ENCODE measurements around the gene CCT5.

Gene CCT5

DNA sequence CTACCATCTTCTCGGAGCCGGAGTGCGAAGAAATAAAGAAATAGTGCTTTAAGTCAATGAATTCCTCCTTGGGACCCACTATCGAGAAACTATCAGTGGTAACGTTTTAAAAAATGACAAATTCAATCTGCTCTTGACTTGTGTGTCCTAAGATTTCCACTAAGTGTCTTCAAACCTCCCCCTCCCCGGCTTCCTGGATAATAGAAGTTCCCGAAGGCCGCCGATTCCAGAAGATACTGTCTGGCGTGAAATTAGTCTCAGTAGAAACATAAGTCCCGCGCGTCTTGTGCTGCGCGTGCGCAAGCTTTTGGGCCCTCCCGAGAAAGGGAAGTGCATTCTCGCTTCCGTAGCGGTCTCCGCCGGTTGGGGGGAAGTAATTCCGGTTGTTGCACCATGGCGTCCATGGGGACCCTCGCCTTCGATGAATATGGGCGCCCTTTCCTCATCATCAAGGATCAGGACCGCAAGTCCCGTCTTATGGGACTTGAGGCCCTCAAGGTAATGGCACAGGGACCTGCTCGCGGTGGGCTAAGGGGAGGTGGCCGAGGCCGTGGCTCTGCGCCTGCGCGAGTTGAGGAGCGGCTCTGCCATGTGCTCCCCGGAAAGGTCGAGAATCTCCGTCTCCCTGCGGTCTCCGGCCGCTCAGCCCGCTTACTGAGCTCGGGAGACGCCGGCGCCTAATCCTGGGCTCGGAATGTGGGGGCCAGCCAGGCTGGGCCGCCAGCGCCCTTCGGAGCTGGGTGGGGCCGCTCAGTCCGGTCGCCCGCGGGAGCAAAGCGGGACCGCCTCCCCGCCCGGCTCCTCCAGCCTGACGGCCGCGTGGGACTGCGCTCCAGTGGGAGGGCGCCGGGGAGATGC, at the start of gene CCT5:
TSS of gene CCT5 (plus strand) at position 333 of the 858 bp plus-strand sequence. CDS start at position 394, 61 bp downstream.
- peak within 1 kb of the TSS; percentile 79 for H3K27ac ChIP-seq

DNA sequence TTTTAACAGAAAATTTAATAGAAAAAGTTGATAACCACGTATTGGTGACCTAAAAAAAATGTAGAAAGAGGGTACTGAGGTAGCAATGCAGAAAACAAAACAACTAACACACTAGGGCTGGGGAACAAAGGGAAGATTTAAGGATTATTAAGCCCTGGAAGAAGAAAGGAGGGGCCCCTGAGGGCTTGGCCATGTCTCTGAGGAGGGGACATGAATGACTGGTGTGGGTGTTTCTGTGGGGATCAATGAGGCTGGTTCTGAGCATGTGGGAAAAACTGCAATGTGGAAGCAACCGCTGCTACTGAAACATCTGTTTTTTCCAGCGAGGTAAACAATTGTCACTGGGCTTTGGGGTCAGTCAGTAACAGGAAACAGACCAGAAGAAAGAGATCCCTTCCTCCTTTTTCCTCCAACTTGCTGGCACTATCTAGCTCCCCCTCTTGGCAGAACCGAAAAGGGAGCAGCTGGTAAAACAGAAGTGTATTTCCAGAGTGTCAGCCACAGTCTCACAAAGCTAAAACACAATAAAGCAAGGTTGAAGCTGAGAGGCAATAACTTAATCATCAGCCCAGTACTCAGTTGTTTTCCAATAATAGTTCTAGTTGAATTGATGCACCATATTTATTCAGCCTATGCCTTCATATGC, 48.7 kb upstream of the CCT5 start:
- no peak overlapping the region for H3K27ac ChIP-seq
- no peak for DNase-seq (ENCODE audit: low read depth, low spot score)

More for the DNA sequence above, at the start of gene CCT5:
- DNase-seq (ENCODE audit: low read depth, low spot score), result peak; percentile 94

DNA sequence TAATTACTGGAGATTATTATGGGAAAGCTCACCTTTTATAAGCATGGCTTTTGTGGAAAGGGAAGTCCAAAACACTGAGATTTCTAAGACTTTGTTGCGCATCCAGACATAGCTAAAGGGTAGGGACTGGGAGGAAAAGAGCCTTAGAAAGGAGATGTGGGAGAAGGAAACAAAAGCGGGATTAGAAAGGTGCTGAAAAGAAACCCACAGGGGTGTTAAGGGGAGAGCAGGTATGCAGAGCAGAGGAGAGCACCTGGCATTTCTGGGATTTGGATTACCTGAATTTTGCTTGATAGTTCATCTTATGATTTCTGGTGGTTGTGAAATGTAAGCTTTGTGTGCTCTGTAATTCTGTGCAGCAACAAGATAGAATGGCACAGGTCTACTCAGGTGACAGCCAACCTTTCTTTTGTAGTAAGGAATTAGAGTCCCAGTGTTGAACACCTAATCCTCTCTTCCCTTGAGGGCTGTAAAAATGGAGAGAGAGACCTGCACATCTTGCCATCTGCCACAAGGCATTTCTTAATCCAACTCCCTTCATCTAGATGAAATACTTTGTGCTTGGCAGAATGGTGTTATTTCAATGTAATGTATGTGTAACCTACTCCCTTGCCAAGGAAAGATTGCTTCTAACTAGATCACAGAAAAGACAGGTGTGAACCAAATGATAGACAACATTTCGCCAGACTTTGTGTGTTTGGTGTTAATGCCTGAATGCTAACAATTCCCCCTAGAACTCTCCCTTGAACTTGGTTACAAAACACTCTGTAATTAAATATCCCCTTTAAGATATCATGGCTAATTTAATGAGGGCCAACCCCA, 47.8 kb upstream of the CCT5 start:
- DNase-seq (ENCODE audit: low read depth, low spot score), result no peak
- H3K27ac ChIP-seq, result no peak overlapping the region

DNA sequence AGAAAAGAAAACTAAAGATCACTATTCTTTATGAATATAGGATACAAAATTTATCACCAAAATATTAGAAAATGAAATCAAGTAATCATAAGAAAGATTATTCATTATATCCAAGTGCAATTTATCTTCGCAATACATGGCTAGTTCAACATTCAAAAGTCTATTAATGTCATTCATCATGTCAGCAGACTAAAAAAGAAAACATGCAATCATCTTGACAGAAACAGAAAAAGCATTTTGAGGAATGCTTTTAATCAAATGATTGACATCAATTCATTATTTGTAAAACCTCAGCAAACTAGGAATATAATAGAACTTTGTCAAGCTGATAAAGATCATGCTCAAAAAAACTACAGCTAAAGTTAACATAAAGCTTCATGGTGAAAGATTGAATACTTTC, 41.1 kb upstream of the CCT5 start:
- no peak for DNase-seq (ENCODE audit: low read depth, low spot score)

DNA sequence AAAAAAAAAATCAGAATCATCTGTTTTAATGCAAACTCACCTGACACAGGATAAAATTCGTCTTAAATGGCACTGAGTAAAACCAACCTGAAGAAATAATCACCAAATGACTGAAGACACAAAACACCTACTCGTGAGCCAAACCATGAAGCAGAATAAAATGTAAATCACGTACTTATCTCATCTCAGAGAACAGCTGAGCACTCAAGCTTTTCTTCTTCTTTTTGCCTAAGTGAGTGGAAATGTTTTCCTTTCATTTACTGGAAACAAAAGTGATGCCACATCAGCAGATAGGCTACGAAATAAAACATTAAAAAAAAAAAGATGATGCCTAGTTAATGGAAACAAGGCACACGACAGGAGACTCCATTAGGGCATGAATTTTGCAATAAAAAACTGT, 36.8 kb upstream of the CCT5 start:
- no peak overlapping the region for H3K27ac ChIP-seq
- DNase-seq (ENCODE audit: low read depth, low spot score), result no peak

More for the DNA sequence above, 41.1 kb upstream of the CCT5 start:
- H3K27ac ChIP-seq, result no peak overlapping the region

DNA sequence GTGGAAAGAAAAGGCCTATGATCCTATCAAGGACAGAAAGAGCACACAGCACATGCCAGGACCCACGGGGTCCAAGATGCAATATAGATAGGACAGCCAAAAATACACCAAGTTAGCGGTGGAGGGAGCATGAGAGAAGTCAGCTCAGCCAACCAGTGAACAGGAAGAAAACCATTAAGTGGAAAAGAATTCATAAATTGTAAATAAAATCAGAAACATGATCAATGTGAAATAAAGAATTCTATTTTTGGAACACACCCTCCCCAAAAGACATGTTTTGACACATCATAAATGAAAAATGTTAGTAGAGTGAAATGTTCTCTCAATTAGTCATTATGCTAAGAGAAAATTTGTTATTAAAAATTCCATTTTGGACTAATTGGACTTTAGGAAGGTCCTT, 36.0 kb upstream of the CCT5 start:
- DNase-seq (ENCODE audit: low read depth, low spot score), result no peak
- no peak overlapping the region for H3K27ac ChIP-seq

DNA sequence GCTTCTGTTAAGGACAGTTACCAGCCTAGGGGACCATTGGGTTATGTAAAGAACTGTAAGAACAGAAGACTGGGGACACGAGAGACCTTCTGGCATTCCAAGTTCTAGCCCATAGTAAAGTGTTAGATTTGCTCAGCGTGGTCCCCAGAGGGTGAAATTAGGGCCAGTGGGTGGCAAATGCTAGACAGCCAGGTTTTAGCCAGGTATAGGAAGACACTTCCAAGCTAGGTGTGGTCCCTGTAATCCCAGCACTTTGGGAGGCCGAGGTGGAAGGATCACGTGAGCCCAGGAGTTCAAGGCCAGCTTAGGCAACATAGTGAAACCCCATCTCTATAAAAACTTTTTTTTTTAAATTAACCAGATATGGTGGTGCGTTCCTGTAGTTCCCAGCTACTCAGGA, 34.7 kb upstream of the CCT5 start:
- no peak overlapping the region for H3K27ac ChIP-seq

DNA sequence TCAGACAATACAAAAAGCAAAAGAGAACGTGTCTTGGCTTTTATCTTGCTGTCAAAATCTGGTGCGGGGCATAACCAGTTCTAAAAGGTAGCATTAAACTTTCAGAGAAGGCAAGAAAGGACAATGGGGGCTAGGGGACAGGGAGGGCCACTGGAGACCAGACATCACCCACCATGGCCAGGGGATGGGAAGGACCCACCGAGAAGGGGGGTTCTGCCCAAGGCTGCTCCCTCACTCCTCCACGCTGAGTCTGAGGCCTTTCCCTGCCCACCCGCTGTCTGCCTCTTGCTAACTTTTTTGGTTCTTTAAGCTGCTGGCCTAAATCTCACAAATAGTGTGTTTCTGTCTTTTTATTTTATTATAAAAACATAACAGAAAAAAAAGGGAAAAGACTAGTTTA, 34.0 kb upstream of the CCT5 start:
- H3K27ac ChIP-seq, result no peak overlapping the region
- DNase-seq (ENCODE audit: low read depth, low spot score), result no peak

More for the DNA sequence above, 34.7 kb upstream of the CCT5 start:
- no peak for DNase-seq (ENCODE audit: low read depth, low spot score)

DNA sequence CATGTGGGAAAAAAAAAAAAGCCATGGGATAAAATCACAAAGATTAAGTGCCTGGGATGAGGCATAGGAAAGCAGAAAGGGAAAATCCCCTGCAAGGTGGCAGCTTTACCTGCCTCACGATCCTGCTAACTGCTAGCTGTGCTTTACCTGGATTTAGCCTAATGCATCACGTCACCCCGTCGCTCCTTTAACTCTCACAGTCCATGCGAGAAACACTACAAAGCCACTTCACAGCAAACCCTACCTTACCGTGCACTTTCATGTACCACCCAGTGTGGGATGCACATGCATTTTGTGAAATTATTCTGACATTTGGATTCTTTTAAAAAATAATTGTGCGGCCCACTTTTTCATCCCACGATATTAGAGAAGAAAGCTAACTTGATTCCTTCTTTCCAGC, 31.4 kb upstream of the CCT5 start:
- H3K27ac ChIP-seq, result no peak overlapping the region
- DNase-seq (ENCODE audit: low read depth, low spot score), result no peak

DNA sequence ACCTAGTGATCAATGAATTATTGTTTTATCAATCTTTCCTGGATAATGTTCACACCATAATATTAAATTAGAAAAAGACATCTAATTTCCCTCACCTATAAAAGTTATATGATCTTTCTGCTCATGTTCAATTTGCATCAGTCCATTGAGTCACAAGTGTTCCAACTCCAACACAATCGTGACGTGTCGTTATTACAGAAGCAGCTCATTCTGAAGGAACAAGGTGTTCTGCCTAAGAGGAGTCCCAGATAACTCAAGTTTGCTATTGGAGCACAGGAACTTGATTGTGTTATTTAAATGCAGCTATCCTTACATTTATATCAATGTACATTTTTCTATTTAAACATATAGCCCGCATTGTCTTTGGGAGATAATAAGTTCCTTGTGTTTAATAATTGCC, 31.0 kb upstream of the CCT5 start:
- no peak overlapping the region for H3K27ac ChIP-seq

DNA sequence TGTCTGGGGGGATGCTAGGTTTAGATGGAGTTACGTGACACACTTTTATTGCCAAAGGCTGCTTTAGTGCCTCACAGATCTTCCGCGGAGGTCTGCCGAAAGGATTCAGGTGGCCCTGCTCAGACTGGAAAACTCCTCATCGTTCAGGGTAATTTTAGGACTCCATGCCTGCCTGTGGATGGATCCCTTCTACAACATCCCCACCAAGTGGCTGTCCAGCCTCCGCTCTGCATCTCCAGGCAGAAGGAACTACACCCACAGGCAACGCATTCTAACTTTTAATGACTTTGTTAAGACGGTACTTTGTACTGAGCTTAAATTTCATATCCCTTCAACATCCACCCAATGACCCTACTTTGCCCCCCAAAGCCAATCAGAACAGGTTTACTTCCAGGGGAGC, 29.8 kb upstream of the CCT5 start:
- DNase-seq (ENCODE audit: low read depth, low spot score), result no peak

More for the DNA sequence above, 31.0 kb upstream of the CCT5 start:
- DNase-seq (ENCODE audit: low read depth, low spot score), result no peak

DNA sequence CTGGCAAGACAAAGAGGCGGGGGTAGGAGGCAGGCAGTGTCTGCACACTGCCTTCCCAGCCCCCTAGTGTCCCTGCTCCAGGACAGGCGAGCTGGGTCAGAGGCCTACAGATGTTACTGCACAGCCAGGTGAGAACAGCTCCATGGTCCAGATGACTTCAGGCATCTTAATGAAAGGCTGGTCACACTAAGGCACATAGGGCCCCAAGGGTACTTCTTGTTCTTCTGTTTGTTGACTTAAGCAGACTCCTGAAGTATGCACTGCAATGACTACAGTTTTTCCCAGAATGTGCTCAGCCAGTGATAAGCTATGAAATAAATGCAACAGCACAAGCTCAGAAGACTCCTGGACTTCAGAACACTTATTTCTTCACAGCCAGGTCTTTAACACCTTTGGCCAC, 27.8 kb upstream of the CCT5 start:
- no peak overlapping the region for H3K27ac ChIP-seq
- no peak for DNase-seq (ENCODE audit: low read depth, low spot score)

More for the DNA sequence above, 29.8 kb upstream of the CCT5 start:
- H3K27ac ChIP-seq, result no peak overlapping the region

DNA sequence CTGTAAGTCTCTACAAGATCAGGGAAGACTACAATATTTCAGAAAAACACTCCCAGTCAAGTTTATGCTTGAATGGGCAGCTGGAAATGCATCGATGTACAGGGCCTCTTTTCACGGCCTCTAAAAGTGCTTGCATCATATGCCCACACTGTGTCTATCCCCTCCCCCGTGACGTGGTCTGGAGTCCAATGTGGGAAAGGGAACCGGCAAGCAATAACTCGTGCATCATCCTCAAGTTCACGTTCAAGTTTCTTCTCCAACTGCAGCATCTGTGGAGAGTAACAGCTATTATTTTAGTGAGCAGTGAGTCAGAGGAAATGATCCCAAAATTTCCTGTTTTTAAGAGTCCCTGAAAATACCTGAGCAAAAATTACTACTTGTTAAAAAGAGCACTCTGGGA, 22.7 kb upstream of the CCT5 start:
- no peak for DNase-seq (ENCODE audit: low read depth, low spot score)
- no peak overlapping the region for H3K27ac ChIP-seq

DNA sequence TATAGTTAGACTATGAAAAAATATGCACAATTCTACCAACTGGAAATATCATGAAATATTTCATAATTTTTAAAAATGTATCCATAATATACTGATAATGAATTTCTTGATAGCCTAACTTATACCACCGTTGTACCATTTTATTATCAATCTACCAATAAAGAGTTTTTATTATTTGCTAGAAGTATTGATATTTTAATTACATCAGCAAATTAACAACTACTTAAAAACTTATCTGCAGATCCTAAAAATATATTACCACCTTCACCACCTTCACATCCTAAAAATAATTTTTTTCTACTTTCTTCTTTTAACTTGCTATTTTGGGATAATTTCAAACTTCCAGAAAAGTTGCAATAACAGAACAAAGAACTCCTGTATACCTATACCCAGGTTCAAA, 21.8 kb upstream of the CCT5 start:
- DNase-seq (ENCODE audit: low read depth, low spot score), result no peak

DNA sequence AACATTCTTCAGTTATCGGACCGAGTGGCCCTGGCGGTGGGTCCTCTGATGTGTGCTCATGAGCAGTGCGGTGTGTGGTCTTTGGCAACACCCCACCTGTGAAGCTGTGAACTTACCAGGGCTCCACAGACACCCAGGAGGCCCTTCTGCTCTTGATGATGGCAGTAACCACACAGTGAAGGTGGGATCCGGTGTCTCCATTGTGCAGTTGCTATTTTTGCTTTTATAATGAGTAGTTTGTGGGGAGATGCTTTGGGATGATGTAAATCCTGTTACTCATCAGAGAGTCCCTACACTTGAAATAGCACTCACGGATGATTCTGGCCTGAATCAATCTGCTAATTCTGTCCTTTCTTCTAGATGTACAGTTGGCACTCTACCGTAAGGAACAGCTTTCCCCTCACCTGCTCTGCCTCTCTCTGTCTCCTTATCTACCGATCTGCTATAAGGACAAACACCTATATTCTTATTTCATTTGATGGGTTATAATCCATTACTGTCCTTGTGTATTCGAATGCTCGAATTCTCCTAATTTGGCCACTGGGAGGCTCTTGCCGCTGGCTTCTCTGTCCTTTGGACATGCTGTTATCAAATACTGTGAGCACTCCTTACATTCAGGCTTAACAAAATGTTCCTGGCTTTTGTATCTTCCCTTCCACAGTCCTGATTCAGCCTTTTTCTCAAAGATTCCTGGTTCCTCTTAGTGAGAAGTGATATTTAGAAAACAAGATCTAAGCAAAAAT, 20.6 kb upstream of the CCT5 start:
- no peak for DNase-seq (ENCODE audit: low read depth, low spot score)
- H3K27ac ChIP-seq, result no peak overlapping the region

More for the DNA sequence above, 21.8 kb upstream of the CCT5 start:
- H3K27ac ChIP-seq, result no peak overlapping the region

DNA sequence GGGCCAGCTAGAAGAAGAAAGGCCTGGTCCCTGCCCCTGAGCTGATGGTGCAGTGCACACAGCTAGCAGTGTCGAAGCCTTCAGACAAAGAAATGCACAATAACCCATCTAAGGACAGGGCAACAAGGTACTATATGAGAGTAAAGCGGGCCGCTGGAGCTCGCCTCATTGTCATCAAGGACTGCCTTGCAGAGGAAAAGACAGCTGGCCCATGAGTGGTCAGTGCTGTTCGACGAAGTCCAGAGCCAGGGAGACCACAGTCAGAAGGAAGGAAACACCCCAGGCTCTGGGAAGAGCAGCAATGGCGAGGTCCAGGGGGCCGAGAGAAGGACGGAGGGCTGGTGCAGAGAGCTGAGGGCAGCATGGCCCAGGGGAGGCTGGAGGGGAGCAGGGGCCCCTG, 17.7 kb upstream of the CCT5 start:
- DNase-seq (ENCODE audit: low read depth, low spot score), result no peak
- H3K27ac ChIP-seq, result no peak overlapping the region

DNA sequence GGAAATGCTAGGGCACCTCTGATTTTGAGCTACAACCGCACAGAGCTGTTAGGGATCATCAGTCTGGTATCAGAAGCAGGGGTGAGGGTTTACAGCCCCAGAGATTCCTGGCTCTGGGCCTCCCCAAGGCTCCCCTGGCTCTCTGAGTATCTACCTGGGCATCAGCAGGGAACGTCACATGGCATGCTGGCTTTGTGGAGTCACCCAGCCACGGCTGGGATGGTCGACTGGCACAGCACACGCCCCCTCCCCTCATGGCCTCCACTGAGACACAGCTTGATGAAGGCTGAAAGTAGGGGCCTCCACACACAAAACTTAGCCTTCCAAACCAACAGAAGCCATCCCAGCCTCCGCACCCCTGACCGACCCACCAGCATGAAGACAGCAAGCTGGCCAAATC, 17.1 kb upstream of the CCT5 start:
- no peak overlapping the region for H3K27ac ChIP-seq
- no peak for DNase-seq (ENCODE audit: low read depth, low spot score)

DNA sequence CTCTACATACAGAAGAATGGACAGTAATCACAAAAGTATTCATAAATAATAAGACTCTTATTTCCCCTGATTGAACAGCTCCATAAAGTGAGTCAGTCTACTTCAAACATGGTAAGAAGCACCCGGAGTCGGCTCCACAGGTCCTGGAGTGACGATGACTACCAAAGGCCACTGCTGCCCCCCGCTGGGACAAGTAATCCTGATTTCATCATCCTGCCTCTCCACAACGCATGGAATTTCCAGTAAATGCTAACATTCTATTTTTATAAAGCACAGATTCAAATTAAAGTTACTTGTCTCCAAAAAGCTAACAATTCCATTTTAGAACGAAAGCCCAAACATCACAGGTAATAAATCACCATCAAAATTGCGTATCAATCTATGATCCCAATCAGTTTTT, 16.6 kb upstream of the CCT5 start:
- no peak overlapping the region for H3K27ac ChIP-seq
- no peak for DNase-seq (ENCODE audit: low read depth, low spot score)

DNA sequence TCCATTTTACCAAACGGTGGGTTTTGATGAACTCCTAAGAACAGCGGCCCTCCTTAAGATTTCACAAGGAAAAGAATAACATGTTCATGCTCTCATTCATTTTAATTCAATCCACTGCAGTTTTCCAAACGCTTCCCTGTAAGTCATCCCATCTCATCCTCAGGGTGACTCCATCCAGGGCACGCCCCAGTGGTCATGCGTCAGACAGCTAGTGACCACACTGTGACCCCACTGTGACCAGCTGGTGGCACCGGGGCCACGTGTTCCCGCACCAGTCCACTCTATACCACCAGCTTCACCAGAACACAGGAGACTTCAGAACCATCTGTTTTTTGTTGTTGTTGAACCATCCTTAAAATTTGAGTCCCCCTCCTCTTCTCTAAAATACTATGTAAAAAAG, 14.7 kb upstream of the CCT5 start:
- no peak for DNase-seq (ENCODE audit: low read depth, low spot score)
- H3K27ac ChIP-seq, result no peak overlapping the region

DNA sequence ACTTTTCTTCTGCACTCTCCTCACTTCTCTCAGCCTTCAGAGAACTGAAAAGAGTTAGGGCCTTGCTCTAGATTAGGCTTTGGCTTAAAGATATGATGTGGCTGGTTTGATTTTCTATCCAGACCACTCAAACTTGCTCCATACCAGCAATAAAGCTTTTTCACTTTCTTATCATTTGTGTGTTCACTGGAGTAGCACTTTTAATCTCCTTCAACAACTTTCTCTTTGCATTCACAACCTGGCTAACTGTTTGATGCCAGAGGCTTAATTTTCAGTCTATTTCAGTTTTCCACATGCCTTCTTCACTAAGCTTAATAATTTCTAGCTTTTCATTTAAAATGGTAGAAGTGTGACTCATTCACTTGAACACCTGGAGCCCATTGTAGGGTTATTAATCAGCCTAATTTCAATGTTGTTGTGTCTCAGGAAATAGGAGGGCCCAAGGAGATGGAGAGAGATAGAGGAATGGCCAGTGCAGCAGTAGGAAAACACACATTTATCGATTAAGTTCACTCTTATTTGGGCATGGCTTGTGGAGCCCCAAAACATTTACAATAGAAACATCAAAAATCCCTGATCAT, 6.3 kb upstream of the CCT5 start:
- no peak for DNase-seq (ENCODE audit: low read depth, low spot score)
- H3K27ac ChIP-seq, result no peak overlapping the region
